HepG2 (cell line): ENCODE results near the gene BLOC1S1. TPM values are rescaled to one million over a fixed set of nuclear protein-coding genes. Genes with fewer than 3 reads are reported as not detected.

Source experiments
- ARID2 ChIP-seq: sonication (generic); formaldehyde crosslinking; IDR thresholded peaks from 2 replicates; pipeline ENCODE4 v1.8.1; 2022; ENCODE audit warnings: mild to moderate bottlenecking, missing genetic modification reagents, borderline replicate concordance
- ARNT2 ChIP-seq: sonication (generic); formaldehyde crosslinking; IDR thresholded peaks from 2 replicates; pipeline ENCODE4 v1.8.0; 2022; ENCODE audit warnings: mild to moderate bottlenecking, low read depth, missing genetic modification reagents, moderate library complexity
- GTF2F1 ChIP-seq: fragments of 150-350 bp; IDR thresholded peaks from 2 replicates; pipeline ENCODE4 v1.6.1; 2014; ENCODE audit warnings: low read length
- NCOA5 ChIP-seq: sonication (generic); formaldehyde crosslinking; IDR thresholded peaks from 2 replicates; pipeline ENCODE4 v1.4.0; 2020; ENCODE audit warnings: missing genetic modification reagents
- TOE1 ChIP-seq: sonication (generic); formaldehyde crosslinking; IDR thresholded peaks from 2 replicates; pipeline ENCODE4 v1.4.0; 2020; ENCODE audit warnings: mild to moderate bottlenecking, missing genetic modification reagents
- ZNF780A ChIP-seq: sonication (generic); formaldehyde crosslinking; IDR thresholded peaks from 2 replicates; pipeline ENCODE4 v1.8.0; 2022; ENCODE audit warnings: mild to moderate bottlenecking, missing genetic modification reagents, moderate library complexity
- polyA plus RNA-seq, 8 experiments: library from polyadenylated mRNA; depleted of rRNA in 3 of 8; stranded (reverse) in 7 of 8; unstranded in 1 of 8; fragments of >200 nt; fragmentation: Illumina TruSeq in 4 of 8; extraction: Trizol in 4 of 8; gene quantifications; 2 replicates each; pipeline versions ENCODE4 v1.2.1 to v1.2.3, GENCODE V29; 2011 to 2016; ENCODE audit warnings: low read depth in 4 of 8, missing spikeins in 1 of 8, mixed read lengths in 1 of 8; ENCODE audit not compliant: insufficient read depth in 1 of 8
- total RNA-seq, 5 experiments: library from RNA; depleted of rRNA; stranded (reverse); fragments of >200 nt; fragmentation: Illumina TruSeq; extraction: Trizol; gene quantifications; 2 replicates each; pipeline ENCODE4 v1.2.3, GENCODE V29; 2016; ENCODE audit warnings: low read depth in 1 of 5
- TF ChIP-seq, protein P1 (sequence below): sonication (generic); formaldehyde crosslinking; IDR thresholded peaks from 2 replicates; pipeline ENCODE4 v1.4.0; 2020; ENCODE audit warnings: missing genetic modification reagents
- TF ChIP-seq, protein P2 (sequence below): sonication (generic); formaldehyde crosslinking; IDR thresholded peaks from 2 replicates; pipeline ENCODE4 v1.5.0; 2020; ENCODE audit warnings: mild to moderate bottlenecking, missing genetic modification reagents, borderline replicate concordance

BLOC1S1 gene
- total and polyA plus RNA-seq, 2 of the 13 experiments (the other 11 are each of a cell fraction or from before 2014, with no cell fraction given): 55.1 to 95.3 TPM

- TF ChIP-seq, protein P1, sequence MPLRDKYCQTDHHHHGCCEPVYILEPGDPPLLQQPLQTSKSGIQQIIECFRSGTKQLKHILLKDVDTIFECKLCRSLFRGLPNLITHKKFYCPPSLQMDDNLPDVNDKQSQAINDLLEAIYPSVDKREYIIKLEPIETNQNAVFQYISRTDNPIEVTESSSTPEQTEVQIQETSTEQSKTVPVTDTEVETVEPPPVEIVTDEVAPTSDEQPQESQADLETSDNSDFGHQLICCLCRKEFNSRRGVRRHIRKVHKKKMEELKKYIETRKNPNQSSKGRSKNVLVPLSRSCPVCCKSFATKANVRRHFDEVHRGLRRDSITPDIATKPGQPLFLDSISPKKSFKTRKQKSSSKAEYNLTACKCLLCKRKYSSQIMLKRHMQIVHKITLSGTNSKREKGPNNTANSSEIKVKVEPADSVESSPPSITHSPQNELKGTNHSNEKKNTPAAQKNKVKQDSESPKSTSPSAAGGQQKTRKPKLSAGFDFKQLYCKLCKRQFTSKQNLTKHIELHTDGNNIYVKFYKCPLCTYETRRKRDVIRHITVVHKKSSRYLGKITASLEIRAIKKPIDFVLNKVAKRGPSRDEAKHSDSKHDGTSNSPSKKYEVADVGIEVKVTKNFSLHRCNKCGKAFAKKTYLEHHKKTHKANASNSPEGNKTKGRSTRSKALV (CRISPR knock-in tag): no peak
- TF ChIP-seq, protein P2, sequence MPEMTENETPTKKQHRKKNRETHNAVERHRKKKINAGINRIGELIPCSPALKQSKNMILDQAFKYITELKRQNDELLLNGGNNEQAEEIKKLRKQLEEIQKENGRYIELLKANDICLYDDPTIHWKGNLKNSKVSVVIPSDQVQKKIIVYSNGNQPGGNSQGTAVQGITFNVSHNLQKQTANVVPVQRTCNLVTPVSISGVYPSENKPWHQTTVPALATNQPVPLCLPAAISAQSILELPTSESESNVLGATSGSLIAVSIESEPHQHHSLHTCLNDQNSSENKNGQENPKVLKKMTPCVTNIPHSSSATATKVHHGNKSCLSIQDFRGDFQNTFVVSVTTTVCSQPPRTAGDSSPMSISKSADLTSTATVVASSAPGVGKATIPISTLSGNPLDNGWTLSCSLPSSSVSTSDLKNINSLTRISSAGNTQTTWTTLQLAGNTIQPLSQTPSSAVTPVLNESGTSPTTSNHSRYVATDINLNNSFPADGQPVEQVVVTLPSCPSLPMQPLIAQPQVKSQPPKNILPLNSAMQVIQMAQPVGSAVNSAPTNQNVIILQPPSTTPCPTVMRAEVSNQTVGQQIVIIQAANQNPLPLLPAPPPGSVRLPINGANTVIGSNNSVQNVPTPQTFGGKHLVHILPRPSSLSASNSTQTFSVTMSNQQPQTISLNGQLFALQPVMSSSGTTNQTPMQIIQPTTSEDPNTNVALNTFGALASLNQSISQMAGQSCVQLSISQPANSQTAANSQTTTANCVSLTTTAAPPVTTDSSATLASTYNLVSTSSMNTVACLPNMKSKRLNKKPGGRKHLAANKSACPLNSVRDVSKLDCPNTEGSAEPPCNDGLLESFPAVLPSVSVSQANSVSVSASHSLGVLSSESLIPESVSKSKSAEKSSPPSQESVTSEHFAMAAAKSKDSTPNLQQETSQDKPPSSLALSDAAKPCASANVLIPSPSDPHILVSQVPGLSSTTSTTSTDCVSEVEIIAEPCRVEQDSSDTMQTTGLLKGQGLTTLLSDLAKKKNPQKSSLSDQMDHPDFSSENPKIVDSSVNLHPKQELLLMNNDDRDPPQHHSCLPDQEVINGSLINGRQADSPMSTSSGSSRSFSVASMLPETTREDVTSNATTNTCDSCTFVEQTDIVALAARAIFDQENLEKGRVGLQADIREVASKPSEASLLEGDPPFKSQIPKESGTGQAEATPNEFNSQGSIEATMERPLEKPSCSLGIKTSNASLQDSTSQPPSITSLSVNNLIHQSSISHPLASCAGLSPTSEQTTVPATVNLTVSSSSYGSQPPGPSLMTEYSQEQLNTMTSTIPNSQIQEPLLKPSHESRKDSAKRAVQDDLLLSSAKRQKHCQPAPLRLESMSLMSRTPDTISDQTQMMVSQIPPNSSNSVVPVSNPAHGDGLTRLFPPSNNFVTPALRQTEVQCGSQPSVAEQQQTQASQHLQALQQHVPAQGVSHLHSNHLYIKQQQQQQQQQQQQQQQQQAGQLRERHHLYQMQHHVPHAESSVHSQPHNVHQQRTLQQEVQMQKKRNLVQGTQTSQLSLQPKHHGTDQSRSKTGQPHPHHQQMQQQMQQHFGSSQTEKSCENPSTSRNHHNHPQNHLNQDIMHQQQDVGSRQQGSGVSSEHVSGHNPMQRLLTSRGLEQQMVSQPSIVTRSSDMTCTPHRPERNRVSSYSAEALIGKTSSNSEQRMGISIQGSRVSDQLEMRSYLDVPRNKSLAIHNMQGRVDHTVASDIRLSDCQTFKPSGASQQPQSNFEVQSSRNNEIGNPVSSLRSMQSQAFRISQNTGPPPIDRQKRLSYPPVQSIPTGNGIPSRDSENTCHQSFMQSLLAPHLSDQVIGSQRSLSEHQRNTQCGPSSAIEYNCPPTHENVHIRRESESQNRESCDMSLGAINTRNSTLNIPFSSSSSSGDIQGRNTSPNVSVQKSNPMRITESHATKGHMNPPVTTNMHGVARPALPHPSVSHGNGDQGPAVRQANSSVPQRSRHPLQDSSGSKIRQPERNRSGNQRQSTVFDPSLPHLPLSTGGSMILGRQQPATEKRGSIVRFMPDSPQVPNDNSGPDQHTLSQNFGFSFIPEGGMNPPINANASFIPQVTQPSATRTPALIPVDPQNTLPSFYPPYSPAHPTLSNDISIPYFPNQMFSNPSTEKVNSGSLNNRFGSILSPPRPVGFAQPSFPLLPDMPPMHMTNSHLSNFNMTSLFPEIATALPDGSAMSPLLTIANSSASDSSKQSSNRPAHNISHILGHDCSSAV (CRISPR knock-in tag): no peak
- no peak for TF ChIP-seq ARID2 (CRISPR knock-in tag)
- TF ChIP-seq ZNF780A (CRISPR knock-in tag): no peak
- no peak for TF ChIP-seq GTF2F1
- TF ChIP-seq ARNT2 (CRISPR knock-in tag): no peak
- no peak for TF ChIP-seq NCOA5 (CRISPR knock-in tag)
- no peak for TF ChIP-seq TOE1 (CRISPR knock-in tag)
Measured at GRCh38 chr12:55694188-55694515, 21.7 kb upstream of the BLOC1S1 start (continued).
